NCI-H446 treated with DMSO at 0.1 percent for 48 hours (cell line): Measurements from ENCODE around the gene ITM2A.

Experiments
- DNase-seq: peaks from one replicate; lab custom pipeline; 2025; lab: John Stamatoyannopoulos, UW

Gene ITM2A

DNA sequence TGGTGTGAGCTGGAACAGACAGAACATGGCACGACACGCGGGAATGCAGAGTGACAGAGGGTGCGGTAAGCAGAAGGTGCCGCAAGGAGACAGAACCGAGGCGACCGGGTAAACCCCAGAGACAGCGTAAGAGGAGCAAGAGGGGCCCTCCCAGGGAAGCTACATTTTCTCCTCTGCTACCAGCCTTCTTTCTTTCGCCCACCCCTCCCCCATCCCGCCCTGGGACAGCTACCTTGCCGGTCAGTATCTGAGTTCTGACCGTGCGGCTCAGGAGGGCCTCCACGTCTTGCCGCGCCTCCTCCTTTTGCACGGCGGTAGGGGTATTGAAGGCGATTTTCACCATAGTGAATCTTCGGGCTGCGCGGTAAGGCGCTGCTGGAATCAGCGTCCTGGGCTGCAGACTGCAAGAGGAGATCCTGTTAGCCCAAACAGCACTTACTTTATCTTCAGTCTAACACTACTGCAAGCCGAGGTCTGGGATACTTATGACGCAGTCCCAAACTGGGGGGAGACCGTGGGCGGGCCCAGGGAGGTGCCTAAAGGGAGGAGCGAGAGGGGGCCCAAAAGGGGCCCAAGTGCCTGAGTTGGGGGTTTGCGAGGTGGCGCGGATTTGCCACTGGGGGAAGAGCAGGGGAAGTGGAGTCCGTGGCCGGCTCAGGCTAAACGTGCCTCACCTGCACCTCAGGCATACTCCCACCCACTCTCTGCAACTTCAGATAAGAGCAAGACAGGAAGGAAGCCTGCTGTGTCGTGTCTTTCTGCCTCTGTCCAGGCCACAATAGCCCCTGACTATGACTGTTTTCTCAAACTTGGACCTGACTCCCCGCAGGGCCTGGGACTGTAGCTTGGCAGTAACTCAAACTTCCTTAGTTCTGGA, at the start of gene ITM2A:
Gene ITM2A, minus strand, starts transcription at position 462 of the 877 bp plus-strand sequence. Its CDS starts 119 bp downstream, at position 343.
- no peak for DNase-seq

DNA sequence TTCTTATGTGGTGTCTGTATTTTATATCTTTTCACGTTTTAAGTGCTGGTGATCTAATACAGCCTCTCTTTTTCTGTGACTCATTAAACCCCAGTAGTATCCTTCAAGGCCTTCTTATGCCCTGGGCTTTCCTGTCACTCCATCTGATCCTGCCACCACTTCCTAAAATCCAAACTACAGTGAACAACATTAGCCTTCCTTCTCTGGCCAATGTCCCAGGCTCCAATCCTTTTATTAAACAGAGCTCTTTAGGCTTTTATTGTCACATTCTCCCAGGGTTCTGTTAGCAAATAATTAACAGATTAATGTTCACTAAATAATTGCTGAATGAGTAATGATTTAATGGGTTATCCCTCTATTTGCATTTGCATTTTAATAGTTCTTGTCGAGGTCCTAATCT, 47.9 kb upstream of the ITM2A start:
- no peak for DNase-seq

DNA sequence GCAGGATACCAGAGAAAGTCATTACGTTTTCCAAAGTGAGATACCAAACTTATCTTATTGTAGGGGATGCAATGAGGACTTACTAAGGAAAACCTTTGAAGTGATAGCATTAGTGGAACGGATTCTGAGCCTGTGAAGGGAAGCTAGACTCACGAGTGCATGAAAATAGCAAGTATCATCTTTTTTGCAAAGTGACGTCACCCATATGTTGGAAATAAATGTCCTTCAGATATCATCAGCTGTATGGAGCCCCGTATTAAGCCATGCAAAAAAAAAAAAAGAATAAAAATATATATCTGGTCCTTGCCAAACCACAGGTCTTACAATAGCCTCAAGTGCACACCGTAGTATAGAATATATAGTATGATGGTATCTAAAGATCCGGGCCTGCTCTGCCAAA, 46.8 kb upstream of the ITM2A start:
- DNase-seq: no peak

DNA sequence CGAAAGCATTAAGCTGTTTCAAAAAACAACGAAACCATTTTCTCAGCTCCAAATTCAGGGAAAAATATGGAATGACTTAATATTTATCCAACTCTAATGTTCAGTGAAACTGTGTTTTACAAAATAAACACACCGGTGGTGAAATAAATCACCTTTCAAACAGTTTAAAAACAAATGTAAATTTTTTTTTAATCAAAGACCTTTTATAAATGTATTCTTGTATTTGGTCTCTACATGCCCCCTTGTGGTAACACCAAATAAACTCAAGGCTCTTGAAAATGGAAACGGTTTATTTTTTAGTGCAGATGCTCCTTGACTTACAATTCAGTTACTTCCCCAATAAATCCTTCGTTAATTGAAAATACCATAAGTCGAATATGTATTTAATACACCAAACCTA, 45.8 kb upstream of the ITM2A start:
- DNase-seq: no peak

DNA sequence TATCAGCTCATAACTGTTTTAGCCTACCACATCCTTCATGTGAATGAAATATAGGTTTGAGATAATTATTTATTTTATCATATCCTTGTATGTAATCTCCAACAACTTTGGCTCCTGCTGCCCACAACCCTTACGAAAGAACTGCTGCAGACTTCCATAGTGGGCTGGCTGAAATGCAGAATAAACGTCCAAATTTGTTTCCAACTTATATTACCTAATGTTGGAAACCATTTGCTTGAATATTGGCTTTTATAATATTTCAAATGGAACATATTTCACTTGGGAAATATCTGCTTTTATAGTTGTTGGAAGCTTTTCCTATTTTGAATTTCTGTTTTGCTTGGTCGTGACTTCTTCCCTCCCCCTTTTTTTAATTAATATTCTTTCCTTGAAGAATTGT, 45.0 kb upstream of the ITM2A start:
- no peak for DNase-seq

DNA sequence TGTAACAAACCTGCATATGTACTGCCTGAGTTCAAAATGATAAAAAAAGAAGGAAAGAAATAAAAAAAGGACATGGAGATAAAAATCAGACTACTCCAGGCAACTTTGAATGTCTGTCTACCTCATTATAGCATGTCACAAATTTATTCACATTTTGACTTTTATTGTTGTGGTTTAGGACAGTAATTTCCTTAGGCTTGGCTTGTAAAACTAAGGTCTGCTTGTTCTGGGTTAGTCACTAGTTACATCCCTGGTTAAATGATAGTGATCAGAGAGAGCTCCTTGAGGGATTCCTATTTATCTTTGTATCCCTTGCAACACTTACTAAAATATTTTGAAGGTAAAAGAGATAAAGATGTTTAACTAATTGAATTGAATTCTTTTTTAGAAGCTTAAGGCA, 42.5 kb upstream of the ITM2A start:
- no peak for DNase-seq

DNA sequence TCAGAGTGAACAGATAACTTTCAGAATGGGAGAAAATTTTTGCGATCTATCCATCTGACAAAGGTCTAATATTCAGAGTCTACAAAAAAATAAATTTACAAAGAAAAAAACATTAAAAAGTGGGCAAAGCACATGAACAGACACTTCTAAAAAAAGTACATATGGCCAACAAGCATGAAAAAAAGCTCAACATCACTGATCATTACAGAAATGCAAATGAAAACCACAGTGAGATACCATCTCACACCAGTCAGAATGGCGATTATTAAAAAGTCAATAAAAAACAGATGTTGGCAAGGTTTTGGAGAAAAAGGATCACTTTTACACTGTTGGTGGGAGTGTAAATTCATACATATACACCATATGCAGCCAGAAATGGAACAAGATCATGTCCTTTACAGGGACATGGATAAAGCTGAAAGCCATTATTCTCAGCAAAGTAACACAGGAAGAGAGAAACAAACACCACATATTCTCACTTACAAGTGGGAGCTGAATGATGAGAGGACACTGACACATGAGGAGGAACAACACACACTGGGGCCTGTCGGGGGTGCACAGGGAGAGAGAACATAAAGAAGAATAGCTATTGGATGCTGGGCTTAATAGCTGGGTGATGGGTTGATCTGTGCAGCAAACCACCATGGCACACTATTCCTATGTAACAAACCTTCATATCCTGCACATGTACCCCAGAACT, 41.6 kb upstream of the ITM2A start:
- no peak for DNase-seq

DNA sequence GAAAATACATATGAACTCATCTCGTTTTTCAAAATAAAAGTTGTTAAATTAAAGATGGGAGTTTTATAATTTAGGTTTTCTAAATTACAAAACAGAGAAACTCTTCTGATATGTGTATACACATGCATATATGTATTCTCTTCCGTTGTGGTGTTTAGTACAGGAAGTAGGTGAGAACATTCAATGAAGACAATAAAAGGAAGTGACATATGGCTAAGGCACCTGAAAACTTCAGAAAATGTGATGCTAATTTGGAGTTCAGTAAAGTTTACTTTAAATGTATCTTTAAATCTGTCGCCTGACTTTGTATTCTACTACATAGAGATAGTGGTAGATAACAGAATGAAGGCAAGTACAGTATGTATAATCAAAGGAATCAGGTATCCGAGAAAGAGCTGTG, 33.5 kb upstream of the ITM2A start:
- DNase-seq: no peak

DNA sequence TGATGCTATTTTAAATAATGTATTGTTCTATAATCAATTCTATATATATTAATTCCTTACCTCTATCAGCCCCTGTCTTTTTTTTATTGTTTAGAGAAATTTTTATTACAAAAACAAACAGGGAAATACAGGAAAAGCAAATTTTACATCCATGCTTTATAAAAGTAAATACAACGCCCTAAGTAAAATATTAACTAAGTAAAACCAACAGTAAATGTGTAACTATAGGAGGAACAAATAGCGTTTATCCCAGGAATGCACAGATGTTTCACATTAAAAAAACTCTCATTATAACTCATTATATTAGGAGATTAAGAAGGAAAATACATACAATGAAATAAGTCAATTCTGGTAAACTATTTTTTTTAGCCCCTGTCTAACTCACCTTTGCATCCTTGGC, 8.2 kb upstream of the ITM2A start:
- DNase-seq: no peak

DNA sequence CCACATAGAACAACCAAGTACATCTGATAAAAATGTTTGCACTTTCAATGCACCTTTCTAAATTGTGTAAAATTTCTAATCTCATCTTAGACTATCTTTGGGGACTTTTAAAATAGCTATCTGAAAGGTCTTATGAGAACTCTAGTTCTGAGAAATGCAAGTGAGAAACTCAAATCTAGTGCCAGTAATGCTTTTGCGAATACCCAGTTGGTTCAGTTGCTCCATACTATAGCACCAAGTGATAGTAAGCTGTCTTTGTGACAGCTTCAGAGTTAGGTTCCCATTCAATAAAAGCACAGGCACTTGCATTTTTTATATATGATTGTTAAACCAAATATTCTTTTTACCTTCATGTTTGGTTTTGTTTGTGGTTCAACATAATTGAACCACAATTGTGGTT, 4.5 kb upstream of the ITM2A start:
- no peak for DNase-seq

DNA sequence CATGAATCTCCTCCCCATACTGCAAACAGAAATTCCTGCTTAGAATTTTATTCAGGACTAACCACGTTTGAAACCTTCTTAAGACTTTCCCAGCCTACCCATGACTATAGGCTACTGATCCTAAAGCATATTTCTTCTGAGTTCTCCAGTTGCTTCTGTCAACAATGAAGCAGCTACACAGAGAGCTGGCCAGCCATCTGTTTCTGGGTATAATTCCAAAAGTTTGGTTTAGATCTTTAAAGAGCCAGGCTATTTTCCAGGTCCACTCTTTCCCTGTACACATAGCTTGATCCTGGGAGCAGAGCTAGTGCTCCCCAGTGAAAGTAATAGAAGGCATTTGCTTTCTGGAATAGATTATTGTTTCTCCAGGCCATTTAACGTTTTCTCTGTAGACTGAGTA, 4.0 kb upstream of the ITM2A start:
- DNase-seq: no peak

DNA sequence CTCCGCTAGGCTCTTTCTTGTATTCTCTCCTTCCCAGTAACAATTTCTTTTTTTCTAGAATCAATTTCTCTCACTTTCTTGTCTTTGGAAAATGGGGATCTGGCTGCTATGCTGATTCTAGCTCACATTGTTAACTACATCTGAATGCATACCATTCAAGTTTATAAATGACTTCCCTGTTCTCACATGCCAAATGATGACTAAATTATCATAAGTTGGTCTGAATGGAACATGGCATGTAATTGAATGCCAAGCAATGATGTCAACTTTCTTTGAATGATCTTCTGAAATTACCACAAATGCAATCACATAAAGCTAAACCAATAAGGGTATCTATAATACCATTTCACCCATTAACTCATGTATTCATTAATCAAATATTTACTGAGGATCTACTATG, 2.7 kb upstream of the ITM2A start:
- no peak for DNase-seq

DNA sequence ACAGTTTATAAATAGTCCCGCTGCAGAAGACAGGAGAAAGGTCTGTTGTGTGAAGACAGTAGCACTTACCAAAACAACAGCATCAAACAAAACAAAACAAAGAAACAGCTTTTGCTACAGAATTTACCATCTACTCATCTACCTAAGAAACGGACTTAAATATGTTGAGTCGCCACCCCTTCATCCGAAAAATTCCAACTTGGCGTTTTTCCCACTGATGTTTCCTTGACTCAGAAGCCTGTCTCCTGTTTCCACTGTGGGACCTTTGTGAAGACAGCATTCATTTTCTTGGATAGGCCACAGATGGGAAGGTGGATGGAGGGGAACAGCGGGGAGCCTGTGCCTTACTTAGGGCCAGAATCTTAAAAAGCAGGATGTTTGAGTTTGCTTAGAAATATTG, 1.3 kb upstream of the ITM2A start:
- DNase-seq: no peak

DNA sequence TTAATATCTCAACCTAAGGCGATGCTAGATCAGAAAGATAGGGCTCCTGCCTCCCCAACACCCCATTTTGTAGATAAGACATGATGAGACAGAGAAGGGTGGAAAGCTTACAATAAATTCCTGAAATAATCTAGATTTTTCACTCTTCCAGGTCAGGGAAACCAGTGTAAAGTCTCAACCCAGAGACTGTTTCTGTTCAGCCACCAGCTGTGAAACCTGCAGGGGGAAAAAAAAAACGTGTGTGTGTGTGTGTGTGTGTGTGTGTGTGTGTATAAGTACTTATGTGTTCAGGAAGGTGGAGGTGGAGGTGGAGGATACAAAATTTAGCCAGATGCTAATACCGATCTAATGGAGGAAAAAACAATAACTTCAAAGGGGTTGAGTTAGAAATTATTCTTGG, 773 bp upstream of the ITM2A start:
- DNase-seq: no peak

DNA sequence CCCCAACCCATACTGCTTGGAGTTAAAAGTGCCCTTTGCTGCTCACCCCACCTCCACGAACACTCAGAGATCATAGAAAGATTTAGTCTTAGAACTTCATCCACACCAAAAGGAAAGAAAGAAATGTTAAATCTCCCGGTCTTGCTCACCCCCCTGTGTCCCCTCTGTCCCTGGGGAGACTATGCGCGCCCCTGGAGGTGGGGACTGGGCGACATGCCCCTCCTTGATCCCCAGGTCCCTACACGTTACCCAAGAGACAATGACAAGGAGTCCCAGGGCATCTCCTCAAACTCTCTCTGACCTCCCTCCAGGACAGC, 620 bp downstream of the ITM2A start:
- DNase-seq: no peak

DNA sequence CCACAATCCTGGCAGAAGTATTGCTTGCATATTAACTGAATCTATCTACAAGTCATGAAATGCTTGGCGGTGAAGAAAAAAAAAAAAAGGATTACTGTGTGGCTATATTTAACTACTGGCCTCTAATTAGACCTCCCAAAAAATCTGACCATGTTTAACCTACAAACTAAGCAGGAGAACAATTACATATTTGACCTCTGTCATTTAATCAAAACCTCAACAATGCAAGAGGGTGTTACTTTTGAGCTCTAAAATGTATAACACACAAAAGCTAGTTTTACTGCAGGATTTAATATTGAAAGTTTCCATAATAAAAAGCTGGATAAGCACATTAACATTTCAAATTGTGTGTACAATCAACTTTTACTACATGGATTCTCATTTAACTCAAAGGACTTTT, 1.5 kb downstream of the ITM2A start:
- DNase-seq: no peak

DNA sequence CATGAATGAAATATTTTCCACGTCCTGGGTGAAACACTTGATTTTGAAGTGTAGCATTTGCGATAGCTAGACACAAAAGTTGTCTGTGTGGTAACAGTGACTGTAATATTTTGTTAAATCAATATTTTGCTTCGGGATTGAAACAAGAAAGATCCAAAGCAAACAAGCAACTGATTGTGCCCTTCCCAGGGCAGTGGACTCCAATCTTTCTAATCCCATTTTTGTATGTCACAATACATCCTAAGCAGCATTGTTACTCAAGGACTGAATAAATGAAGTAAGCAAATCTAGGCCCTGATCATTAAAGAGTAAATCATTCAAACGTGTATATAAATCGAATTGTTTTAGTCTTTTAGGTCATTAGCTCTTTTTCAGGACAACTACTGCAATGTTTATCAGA, 2.8 kb downstream of the ITM2A start:
- no peak for DNase-seq

DNA sequence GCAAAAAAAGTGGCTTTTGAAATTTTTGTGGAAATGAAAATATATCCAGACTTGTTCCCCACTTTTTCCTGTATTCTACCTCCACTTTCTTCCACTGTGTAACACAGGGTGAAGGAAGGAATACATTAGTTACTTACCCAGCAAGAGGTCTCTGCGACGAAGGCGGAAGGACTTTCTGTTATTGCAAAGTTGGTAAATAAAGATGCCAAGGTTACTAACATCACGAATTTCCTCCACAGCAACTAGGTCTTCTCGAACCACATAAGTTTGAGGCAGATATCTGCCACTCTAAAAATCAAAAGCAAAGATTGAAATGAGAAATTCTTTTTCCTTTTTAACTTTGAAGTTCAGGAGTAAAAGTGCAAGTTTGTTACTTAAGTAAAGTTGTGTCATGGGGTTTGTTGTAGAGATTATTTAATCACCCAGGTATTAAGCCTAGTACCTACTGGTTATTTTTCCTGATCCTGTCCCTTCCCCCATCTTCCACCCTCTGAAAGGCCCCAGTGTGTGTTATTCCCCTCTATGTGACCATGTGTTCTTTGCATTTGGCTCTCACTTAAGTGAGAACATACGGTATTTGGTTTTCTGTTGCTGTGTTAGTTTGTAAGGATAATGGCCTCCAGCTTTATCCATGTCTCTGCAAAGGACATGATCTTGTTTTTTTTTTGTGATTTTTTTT, 5.8 kb downstream of the ITM2A start:
- no peak for DNase-seq

DNA sequence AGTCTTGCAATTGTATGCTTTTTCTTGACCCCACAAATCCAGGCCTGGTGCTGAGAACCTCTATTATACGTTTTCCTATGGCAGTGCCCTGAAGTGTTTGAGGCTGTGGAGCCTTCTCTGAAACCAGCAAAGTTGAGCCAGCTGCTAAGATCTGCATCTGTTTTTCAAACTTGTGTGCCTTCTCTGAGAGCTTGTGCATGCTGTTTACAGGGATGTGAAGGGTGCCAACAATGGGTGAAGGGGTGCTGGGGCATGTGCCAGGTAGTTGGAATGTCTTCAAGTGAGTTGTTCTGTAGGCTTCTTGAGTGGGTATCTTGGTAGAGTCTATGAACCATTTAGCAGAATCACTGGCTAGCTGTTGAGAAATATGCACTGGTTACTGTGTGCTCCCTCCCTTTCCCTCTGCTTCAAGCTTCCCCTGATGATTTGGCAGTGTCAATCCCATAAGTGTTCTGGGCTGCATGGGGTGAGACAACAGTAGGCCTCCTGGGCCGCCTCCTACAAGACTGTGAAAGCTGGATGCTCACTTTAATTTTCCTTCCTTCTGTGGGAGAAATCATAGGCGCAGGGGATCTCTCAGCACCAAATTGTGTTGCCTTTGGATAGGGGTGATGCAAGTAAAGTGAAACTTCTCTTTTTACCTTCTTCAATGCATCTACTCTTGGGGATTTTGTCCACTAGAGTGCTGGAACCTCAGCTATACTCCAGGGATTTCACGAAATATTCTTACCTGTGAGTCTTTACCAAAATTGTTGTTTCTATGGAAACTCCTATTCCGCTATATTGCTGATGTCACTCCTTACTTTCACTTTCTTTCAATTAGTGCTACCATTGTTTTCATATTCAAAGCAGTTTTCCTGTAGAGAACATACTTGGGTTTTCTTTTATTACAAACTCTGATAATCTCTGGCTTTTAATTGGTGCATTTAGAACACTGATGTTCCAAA, 30.0 kb downstream of the ITM2A start:
- no peak for DNase-seq

DNA sequence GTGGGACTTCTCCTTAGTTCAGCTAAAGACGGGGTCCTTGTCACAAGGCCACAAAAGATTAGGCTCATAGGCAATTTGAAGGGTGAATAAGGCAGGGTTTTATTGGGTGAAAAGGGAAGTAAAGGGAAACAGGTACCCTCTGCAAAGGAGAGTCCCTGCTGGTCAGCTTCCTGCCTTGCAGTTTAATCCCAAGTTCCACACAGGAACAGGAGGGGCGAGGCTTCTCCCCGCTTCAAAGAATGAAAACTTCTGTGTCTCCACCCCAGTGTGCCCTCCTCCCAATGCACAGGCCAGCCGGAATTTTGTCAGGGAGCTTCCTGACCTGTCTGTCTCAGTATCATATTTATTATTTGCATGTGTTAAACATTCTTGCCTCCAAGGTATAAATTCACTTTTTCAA, 37.1 kb downstream of the ITM2A start:
- DNase-seq: no peak

DNA sequence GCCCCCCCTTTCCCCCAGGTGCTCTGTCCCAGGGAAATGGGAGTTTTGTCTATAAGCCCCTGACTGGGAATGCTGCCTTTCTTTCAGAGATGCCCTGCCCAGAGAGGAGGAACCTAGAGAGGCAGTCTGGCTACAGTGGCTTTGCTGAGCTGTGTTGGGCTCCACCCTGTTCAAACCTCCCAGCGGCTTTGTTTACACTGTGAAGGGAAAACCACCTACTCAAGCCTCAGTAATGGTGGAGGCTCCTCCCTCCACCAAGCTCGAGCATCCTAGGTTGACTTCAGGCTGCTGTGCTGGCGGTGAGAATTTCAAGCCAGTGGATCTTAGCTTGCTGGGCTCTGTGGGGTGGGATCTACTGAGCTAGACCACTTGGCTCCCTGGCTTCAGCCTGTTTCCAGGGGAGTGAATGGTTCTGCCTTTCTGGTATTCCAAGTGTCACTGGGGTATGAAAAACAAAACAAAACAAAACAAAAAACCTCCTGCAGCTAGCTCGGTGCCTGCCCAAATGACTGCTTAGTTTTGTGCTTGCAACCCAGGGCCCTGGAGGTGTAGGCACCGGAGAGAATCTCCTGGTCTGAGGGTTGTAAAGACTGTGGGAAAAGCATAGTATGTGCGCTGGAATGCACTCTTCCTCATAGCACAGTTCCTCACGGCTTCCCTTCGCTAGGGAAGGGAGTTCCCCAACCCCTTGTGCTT, 41.7 kb downstream of the ITM2A start:
- DNase-seq: no peak
